SU-DHL-6 (cell line): ENCODE data around the gene PARP1.

Experiments used
- EZH2phosphoT487 ChIP-seq: fragments of 200-600 bp; sonication (generic), shearing (Covaris generic); conservative IDR thresholded peaks from 2 replicates; pipeline ENCODE4 v1.6.1; 2018; ENCODE audit warnings: mild to moderate bottlenecking, antibody characterized with exemption, low read length, moderate library complexity, mixed read lengths
- TF ChIP-seq, protein P1 (sequence below): fragments of 200-600 bp; sonication (generic); IDR thresholded peaks from one replicate; pipeline ENCODE4 v1.5.1; 2017; ENCODE audit warnings: antibody characterized with exemption, mild to moderate bottlenecking, low read length, moderate library complexity; ENCODE audit not compliant: insufficient read depth, poor library complexity, severe bottlenecking

GRCh38 chr1:226381226-226381998 lies 26.5 kb downstream of the PARP1 start:
- TF ChIP-seq, protein P1, sequence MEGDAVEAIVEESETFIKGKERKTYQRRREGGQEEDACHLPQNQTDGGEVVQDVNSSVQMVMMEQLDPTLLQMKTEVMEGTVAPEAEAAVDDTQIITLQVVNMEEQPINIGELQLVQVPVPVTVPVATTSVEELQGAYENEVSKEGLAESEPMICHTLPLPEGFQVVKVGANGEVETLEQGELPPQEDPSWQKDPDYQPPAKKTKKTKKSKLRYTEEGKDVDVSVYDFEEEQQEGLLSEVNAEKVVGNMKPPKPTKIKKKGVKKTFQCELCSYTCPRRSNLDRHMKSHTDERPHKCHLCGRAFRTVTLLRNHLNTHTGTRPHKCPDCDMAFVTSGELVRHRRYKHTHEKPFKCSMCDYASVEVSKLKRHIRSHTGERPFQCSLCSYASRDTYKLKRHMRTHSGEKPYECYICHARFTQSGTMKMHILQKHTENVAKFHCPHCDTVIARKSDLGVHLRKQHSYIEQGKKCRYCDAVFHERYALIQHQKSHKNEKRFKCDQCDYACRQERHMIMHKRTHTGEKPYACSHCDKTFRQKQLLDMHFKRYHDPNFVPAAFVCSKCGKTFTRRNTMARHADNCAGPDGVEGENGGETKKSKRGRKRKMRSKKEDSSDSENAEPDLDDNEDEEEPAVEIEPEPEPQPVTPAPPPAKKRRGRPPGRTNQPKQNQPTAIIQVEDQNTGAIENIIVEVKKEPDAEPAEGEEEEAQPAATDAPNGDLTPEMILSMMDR: no peak
- no peak for TF ChIP-seq EZH2phosphoT487
